ENCODE results near the gene SPRYD4.

The SPRYD4 gene

GRCh38 chr12:56449622-56449984 lies 18.8 kb upstream of the SPRYD4 start:
- peak overlapping the region; percentile 99 for H3K27ac ChIP-seq (ENCODE audit: low read depth, low read length)
- peak overlapping the region; percentile 85 for H3K4me3 ChIP-seq (ENCODE audit: low read length)

GRCh38 chr12:56450241-56450640 lies 18.1 kb upstream of the SPRYD4 start:
- WGBS = 86% methylated on average over 3 of the region's 3 CpGs

More at GRCh38 chr12:56449622-56449984, 18.8 kb upstream of the SPRYD4 start:
- Histone ChIP-seq H3K9ac (ENCODE audit: low read depth, low read length) (peak overlapping the region; percentile 97), H3K9me3 (ENCODE audit: insufficient read depth, low read depth, low read length) (0 out of 2 replicates have a peak, but pooled peaks cover 3% of the 10 kb centered on the region), H3K4me1 (ENCODE audit: insufficient read depth, low read length) (peaks cover 15% of the 10 kb centered on the region; the same call in 1 of the 2 replicates), H3K36me3 (ENCODE audit: insufficient read depth, low read length) (peaks cover 11% of the 10 kb centered on the region; the same call in 1 of the 2 replicates), H3K27me3 (ENCODE audit: insufficient read depth, low read length) (no peaks in the 10 kb centered on the region)
- WGBS = 50% methylated on average over 5 of the region's 5 CpGs

GRCh38 chr12:56451147-56451546 lies 17.2 kb upstream of the SPRYD4 start:
- H3K4me3 ChIP-seq (ENCODE audit: low read length) = no peak overlapping the region
- H3K27me3 ChIP-seq (ENCODE audit: insufficient read depth, low read length) = no peaks in the 10 kb centered on the region
- H3K9me3 ChIP-seq (ENCODE audit: insufficient read depth, low read depth, low read length) = no peaks in the 10 kb centered on the region
- WGBS = 81% methylated on average over 5 of the region's 5 CpGs
- no peak overlapping the region for H3K27ac ChIP-seq (ENCODE audit: low read depth, low read length)
- H3K9ac ChIP-seq (ENCODE audit: low read depth, low read length) = no peak overlapping the region
- peaks cover 15% of the 10 kb centered on the region; the same call in 1 of the 2 replicates for H3K4me1 ChIP-seq (ENCODE audit: insufficient read depth, low read length)
- H3K36me3 ChIP-seq (ENCODE audit: insufficient read depth, low read length) = peaks cover 9% of the 10 kb centered on the region; the same call in 1 of the 2 replicates

More at GRCh38 chr12:56450241-56450640, 18.1 kb upstream of the SPRYD4 start:
- no peak overlapping the region for H3K9ac ChIP-seq (ENCODE audit: low read depth, low read length)
- peaks cover 11% of the 10 kb centered on the region; the same call in 1 of the 2 replicates for H3K36me3 ChIP-seq (ENCODE audit: insufficient read depth, low read length)
- H3K9me3 ChIP-seq (ENCODE audit: insufficient read depth, low read depth, low read length) = no peaks in the 10 kb centered on the region
- H3K27me3 ChIP-seq (ENCODE audit: insufficient read depth, low read length) = no peaks in the 10 kb centered on the region
- H3K4me3 ChIP-seq (ENCODE audit: low read length) = no peak overlapping the region
- peaks cover 15% of the 10 kb centered on the region; the same call in 1 of the 2 replicates for H3K4me1 ChIP-seq (ENCODE audit: insufficient read depth, low read length)
- H3K27ac ChIP-seq (ENCODE audit: low read depth, low read length) = no peak overlapping the region

GRCh38 chr12:56454557-56454956 lies 13.8 kb upstream of the SPRYD4 start, which contains the start of gene MIP:
MIP (minus strand) TSS chr12:56454657; CDS start chr12:56454613, 44 bp downstream.
- no peaks in the 10 kb centered on the region for H3K9me3 ChIP-seq (ENCODE audit: insufficient read depth, low read depth, low read length)

GRCh38 chr12:56457817-56458216 lies 10.6 kb upstream of the SPRYD4 start:
- Histone ChIP-seq H3K27me3 (ENCODE audit: insufficient read depth, low read length) (no peaks in the 10 kb centered on the region), H3K4me1 (ENCODE audit: insufficient read depth, low read length) (peaks cover 6% of the 10 kb centered on the region), H3K36me3 (ENCODE audit: insufficient read depth, low read length) (no peaks in the 10 kb centered on the region), H3K4me3 (ENCODE audit: low read length) (no peak overlapping the region), H3K9me3 (ENCODE audit: insufficient read depth, low read depth, low read length) (no peaks in the 10 kb centered on the region), H3K9ac (ENCODE audit: low read depth, low read length) (no peak overlapping the region), H3K27ac (ENCODE audit: low read depth, low read length) (no peak overlapping the region)
- 95% methylated on average over 4 of the region's 4 CpGs for WGBS

More at GRCh38 chr12:56454557-56454956, 13.8 kb upstream of the SPRYD4 start, which contains the start of gene MIP:
- Histone ChIP-seq H3K9ac (ENCODE audit: low read depth, low read length) (no peak within 1 kb of the TSS), H3K27me3 (ENCODE audit: insufficient read depth, low read length) (no peaks in the 10 kb centered on the region), H3K4me3 (ENCODE audit: low read length) (no peak within 1 kb of the TSS), H3K27ac (ENCODE audit: low read depth, low read length) (no peak within 1 kb of the TSS), H3K36me3 (ENCODE audit: insufficient read depth, low read length) (no peaks in the 10 kb centered on the region), H3K4me1 (ENCODE audit: insufficient read depth, low read length) (peaks cover 12% of the 10 kb centered on the region; the same call in 1 of the 2 replicates)
- WGBS = 90% methylated on average over 5 of the region's 5 CpGs

- no peak overlapping the region for H3K27ac ChIP-seq (ENCODE audit: low read depth, low read length)
- no peaks in the 10 kb centered on the region for H3K27me3 ChIP-seq (ENCODE audit: insufficient read depth, low read length)
- WGBS = 95% methylated on average over 8 of the region's 11 CpGs
- peaks cover 14% of the 10 kb centered on the region for H3K4me1 ChIP-seq (ENCODE audit: insufficient read depth, low read length)
- H3K36me3 ChIP-seq (ENCODE audit: insufficient read depth, low read length) = no peaks in the 10 kb centered on the region
- no peak overlapping the region for H3K9ac ChIP-seq (ENCODE audit: low read depth, low read length)
- H3K4me3 ChIP-seq (ENCODE audit: low read length) = no peak overlapping the region
- no peaks in the 10 kb centered on the region for H3K9me3 ChIP-seq (ENCODE audit: insufficient read depth, low read depth, low read length)
Observed at GRCh38 chr12:56461235-56462159, 6.9 kb upstream of the SPRYD4 start.

GRCh38 chr12:56462565-56462964 lies 5.8 kb upstream of the SPRYD4 start:
- H3K27me3 ChIP-seq (ENCODE audit: insufficient read depth, low read length) = no peaks in the 10 kb centered on the region
- no peak overlapping the region for H3K4me3 ChIP-seq (ENCODE audit: low read length)
- peak overlapping the region; percentile 74 for H3K27ac ChIP-seq (ENCODE audit: low read depth, low read length)
- H3K9ac ChIP-seq (ENCODE audit: low read depth, low read length) = peak overlapping the region; percentile 50; the same call in 1 of the 2 replicates
- no peaks in the 10 kb centered on the region for H3K36me3 ChIP-seq (ENCODE audit: insufficient read depth, low read length)
- peaks cover 14% of the 10 kb centered on the region for H3K4me1 ChIP-seq (ENCODE audit: insufficient read depth, low read length)
- no peaks in the 10 kb centered on the region for H3K9me3 ChIP-seq (ENCODE audit: insufficient read depth, low read depth, low read length)

- Histone ChIP-seq H3K4me1 (ENCODE audit: insufficient read depth, low read length) (peaks cover 7% of the 10 kb centered on the region; the same call in 1 of the 2 replicates), H3K27me3 (ENCODE audit: insufficient read depth, low read length) (no peaks in the 10 kb centered on the region), H3K27ac (ENCODE audit: low read depth, low read length) (peak overlapping the region; percentile 81; the same call in 1 of the 2 replicates), H3K9me3 (ENCODE audit: insufficient read depth, low read depth, low read length) (no peaks in the 10 kb centered on the region), H3K9ac (ENCODE audit: low read depth, low read length) (peak overlapping the region; percentile 95), H3K36me3 (ENCODE audit: insufficient read depth, low read length) (peaks cover 42% of the 10 kb centered on the region), H3K4me3 (ENCODE audit: low read length) (peak overlapping the region; percentile 84)
- 56% methylated on average over 19 of the region's 19 CpGs for WGBS
Observed at GRCh38 chr12:56469007-56469930, 891 bp downstream of the SPRYD4 start.

GRCh38 chr12:56474389-56474788 lies 6.0 kb downstream of the SPRYD4 start:
- no peak overlapping the region for H3K9ac ChIP-seq (ENCODE audit: low read depth, low read length)
- H3K27me3 ChIP-seq (ENCODE audit: insufficient read depth, low read length) = no peaks in the 10 kb centered on the region
- no peaks in the 10 kb centered on the region for H3K9me3 ChIP-seq (ENCODE audit: insufficient read depth, low read depth, low read length)
- 91% methylated on average over 9 of the region's 9 CpGs for WGBS
- H3K4me3 ChIP-seq (ENCODE audit: low read length) = no peak overlapping the region
- peaks cover 42% of the 10 kb centered on the region for H3K36me3 ChIP-seq (ENCODE audit: insufficient read depth, low read length)
- peaks cover 4% of the 10 kb centered on the region; the same call in 1 of the 2 replicates for H3K4me1 ChIP-seq (ENCODE audit: insufficient read depth, low read length)
- no peak overlapping the region for H3K27ac ChIP-seq (ENCODE audit: low read depth, low read length)

GRCh38 chr12:56476143-56476542 lies 7.8 kb downstream of the SPRYD4 start:
- Histone ChIP-seq H3K27ac (ENCODE audit: low read depth, low read length) (no peak overlapping the region), H3K4me3 (ENCODE audit: low read length) (no peak overlapping the region), H3K9ac (ENCODE audit: low read depth, low read length) (no peak overlapping the region), H3K9me3 (ENCODE audit: insufficient read depth, low read depth, low read length) (no peaks in the 10 kb centered on the region), H3K36me3 (ENCODE audit: insufficient read depth, low read length) (peaks cover 26% of the 10 kb centered on the region), H3K4me1 (ENCODE audit: insufficient read depth, low read length) (no peaks in the 10 kb centered on the region), H3K27me3 (ENCODE audit: insufficient read depth, low read length) (no peaks in the 10 kb centered on the region)
- 93% methylated on average over 6 of the region's 6 CpGs for WGBS
